HCT116 (cell line): Measurements from ENCODE around the gene SLC25A4.

Experiments used
- CBX3 ChIP-seq: IDR thresholded peaks from 2 replicates; pipeline ENCODE4 v1.6.1; 2012; ENCODE audit warnings: low read depth
- EGR1 ChIP-seq: IDR thresholded peaks from 2 replicates; pipeline ENCODE4 v1.6.1; 2012; ENCODE audit warnings: low read depth
- EZH2 ChIP-seq: fragments of 200-600 bp; sonication (generic); IDR thresholded peaks from 2 replicates; pipeline ENCODE4 v1.6.1; 2017; ENCODE audit warnings: antibody characterized with exemption, mixed run types
- EZH2phosphoT487 ChIP-seq: fragments of 200-600 bp; IDR thresholded peaks from 2 replicates; pipeline ENCODE4 v1.6.1; 2018; ENCODE audit warnings: antibody characterized with exemption, borderline replicate concordance
- FOSL1 ChIP-seq: IDR thresholded peaks from 2 replicates; pipeline ENCODE4 v1.6.1; 2012; ENCODE audit warnings: low read depth
- JUND ChIP-seq: IDR thresholded peaks from 2 replicates; pipeline ENCODE4 v1.6.1; 2012
- POLR2A ChIP-seq: IDR thresholded peaks from 2 replicates; pipeline ENCODE4 v1.7.0; 2011; ENCODE audit warnings: borderline replicate concordance; ENCODE audit not compliant: insufficient read depth, insufficient read length; ENCODE audit errors: extremely low read depth
- POLR2AphosphoS5 ChIP-seq: IDR thresholded peaks from 2 replicates; pipeline ENCODE4 v1.6.1; 2011; ENCODE audit warnings: mild to moderate bottlenecking, low read depth, low read length, moderate library complexity
- YY1 ChIP-seq: IDR thresholded peaks from 2 replicates; pipeline ENCODE4 v1.6.1; 2011; ENCODE audit warnings: low read length, low read depth, moderate library complexity, mild to moderate bottlenecking; ENCODE audit not compliant: insufficient replicate concordance; ENCODE audit errors: extremely low read depth
- TF ChIP-seq, protein P1 (sequence below), 3 experiments: fragments of 200-600 bp in 1 of 3; sonication (generic) in 1 of 3; IDR thresholded peaks in 2 of 3; conservative IDR thresholded peaks in 1 of 3; 2 replicates each; pipeline ENCODE4 v1.5.1; 2012 to 2017; ENCODE audit warnings: low read depth in 2 of 3, low read length in 2 of 3, antibody characterized with exemption in 1 of 3, borderline replicate concordance in 1 of 3, control low read depth in 1 of 3, mild to moderate bottlenecking in 1 of 3, mixed read lengths in 1 of 3, mixed run types in 1 of 3, moderate library complexity in 1 of 3; ENCODE audit not compliant: insufficient read depth in 1 of 3
- TF ChIP-seq, protein P2 (sequence below): IDR thresholded peaks from 2 replicates; pipeline ENCODE4 v1.6.1; 2012; ENCODE audit warnings: low read depth
- TF ChIP-seq, protein P3 (sequence below): IDR thresholded peaks from 2 replicates; pipeline ENCODE4 v1.6.1; 2012

DNA sequence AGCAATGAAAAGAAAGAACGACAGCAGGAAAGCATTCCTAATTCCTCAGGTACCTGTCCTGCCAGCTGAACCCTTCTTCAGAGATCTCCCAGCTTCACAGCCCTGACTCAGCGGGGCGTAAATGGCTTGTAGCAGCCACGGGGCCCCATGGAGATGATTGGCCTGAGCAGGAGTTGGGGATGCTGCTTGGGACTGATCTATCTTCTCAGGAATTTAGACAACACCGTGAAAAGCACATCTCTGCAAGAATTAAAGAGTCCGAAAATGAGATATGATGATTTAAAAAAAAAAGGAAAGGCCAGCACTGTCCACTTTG, 22.5 kb upstream of the SLC25A4 start:
- no peak for TF ChIP-seq EZH2phosphoT487
- no peak for TF ChIP-seq CBX3
- TF ChIP-seq POLR2A = no peak
- TF ChIP-seq YY1 = no peak
- TF ChIP-seq, protein P1, sequence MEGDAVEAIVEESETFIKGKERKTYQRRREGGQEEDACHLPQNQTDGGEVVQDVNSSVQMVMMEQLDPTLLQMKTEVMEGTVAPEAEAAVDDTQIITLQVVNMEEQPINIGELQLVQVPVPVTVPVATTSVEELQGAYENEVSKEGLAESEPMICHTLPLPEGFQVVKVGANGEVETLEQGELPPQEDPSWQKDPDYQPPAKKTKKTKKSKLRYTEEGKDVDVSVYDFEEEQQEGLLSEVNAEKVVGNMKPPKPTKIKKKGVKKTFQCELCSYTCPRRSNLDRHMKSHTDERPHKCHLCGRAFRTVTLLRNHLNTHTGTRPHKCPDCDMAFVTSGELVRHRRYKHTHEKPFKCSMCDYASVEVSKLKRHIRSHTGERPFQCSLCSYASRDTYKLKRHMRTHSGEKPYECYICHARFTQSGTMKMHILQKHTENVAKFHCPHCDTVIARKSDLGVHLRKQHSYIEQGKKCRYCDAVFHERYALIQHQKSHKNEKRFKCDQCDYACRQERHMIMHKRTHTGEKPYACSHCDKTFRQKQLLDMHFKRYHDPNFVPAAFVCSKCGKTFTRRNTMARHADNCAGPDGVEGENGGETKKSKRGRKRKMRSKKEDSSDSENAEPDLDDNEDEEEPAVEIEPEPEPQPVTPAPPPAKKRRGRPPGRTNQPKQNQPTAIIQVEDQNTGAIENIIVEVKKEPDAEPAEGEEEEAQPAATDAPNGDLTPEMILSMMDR (IDR thresholded peaks at IDR 0.05 in 2 of 3, conservative IDR thresholded peaks at IDR 0.05 in 1 of 3; ENCODE audit: borderline replicate concordance in 1 of 3, insufficient read depth in 1 of 3, low read depth in 2 of 3, low read length in 2 of 3) = no peak
- TF ChIP-seq, protein P2, sequence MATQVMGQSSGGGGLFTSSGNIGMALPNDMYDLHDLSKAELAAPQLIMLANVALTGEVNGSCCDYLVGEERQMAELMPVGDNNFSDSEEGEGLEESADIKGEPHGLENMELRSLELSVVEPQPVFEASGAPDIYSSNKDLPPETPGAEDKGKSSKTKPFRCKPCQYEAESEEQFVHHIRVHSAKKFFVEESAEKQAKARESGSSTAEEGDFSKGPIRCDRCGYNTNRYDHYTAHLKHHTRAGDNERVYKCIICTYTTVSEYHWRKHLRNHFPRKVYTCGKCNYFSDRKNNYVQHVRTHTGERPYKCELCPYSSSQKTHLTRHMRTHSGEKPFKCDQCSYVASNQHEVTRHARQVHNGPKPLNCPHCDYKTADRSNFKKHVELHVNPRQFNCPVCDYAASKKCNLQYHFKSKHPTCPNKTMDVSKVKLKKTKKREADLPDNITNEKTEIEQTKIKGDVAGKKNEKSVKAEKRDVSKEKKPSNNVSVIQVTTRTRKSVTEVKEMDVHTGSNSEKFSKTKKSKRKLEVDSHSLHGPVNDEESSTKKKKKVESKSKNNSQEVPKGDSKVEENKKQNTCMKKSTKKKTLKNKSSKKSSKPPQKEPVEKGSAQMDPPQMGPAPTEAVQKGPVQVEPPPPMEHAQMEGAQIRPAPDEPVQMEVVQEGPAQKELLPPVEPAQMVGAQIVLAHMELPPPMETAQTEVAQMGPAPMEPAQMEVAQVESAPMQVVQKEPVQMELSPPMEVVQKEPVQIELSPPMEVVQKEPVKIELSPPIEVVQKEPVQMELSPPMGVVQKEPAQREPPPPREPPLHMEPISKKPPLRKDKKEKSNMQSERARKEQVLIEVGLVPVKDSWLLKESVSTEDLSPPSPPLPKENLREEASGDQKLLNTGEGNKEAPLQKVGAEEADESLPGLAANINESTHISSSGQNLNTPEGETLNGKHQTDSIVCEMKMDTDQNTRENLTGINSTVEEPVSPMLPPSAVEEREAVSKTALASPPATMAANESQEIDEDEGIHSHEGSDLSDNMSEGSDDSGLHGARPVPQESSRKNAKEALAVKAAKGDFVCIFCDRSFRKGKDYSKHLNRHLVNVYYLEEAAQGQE = no peak
- no peak for TF ChIP-seq EZH2
- no peak for TF ChIP-seq JUND
- TF ChIP-seq POLR2AphosphoS5 = no peak
- TF ChIP-seq, protein P3, sequence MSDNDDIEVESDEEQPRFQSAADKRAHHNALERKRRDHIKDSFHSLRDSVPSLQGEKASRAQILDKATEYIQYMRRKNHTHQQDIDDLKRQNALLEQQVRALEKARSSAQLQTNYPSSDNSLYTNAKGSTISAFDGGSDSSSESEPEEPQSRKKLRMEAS = no peak
- no peak for TF ChIP-seq FOSL1
- no peak for TF ChIP-seq EGR1
